ENCODE data around the gene UQCRQ.

- peak in 1 of 3 experiments; percentile 32 for TF ChIP-seq CTCF (IDR thresholded peaks at IDR 0.05)
- peak; percentile 45 for TF ChIP-seq POLR2A (IDR thresholded peaks at IDR 0.05)
Measured at GRCh38 chr5:132866342-132867045, at the start of gene UQCRQ, which contains the start of gene GDF9.

Data from testis (tissue), 2 donors.